Ramos (cell line): ENCODE data around the gene ELOVL6.

Experiments
- in situ Hi-C: fragments of 300-500 bp; cut with MboI; formaldehyde crosslinking; loops from one replicate; pipeline ENCODE4 v1.14.3; 2022; ENCODE audit warnings: low sequenced_read_pairs; ENCODE audit not compliant: unreplicated experiment

ELOVL6 gene

GRCh38 chr4:110130576-110131358 is 67.6 kb downstream of the ELOVL6 start:
- in situ Hi-C loops = no loop called here

GRCh38 chr4:110129544-110129943 is 68.9 kb downstream of the ELOVL6 start:
- in situ Hi-C loops = no loop called here

- in situ Hi-C loops = no loop called here
These were observed 69.9 kb downstream of the ELOVL6 start for GRCh38 chr4:110128472-110128919.

- in situ Hi-C loops = no loop called here
These were observed 70.4 kb downstream of the ELOVL6 start for GRCh38 chr4:110128029-110128428.

GRCh38 chr4:110124711-110125110 is 73.7 kb downstream of the ELOVL6 start:
- in situ Hi-C loops = no loop called here

- in situ Hi-C loops = no loop called here
These were observed 76.2 kb downstream of the ELOVL6 start for GRCh38 chr4:110122201-110122600.

- in situ Hi-C loops = no loop called here
These were observed 77.9 kb downstream of the ELOVL6 start for GRCh38 chr4:110120506-110120905.

GRCh38 chr4:110119880-110120279 is 78.5 kb downstream of the ELOVL6 start:
- in situ Hi-C loops = no loop called here

GRCh38 chr4:110119337-110119736 is 79.1 kb downstream of the ELOVL6 start:
- in situ Hi-C loops = no loop called here

- in situ Hi-C loops = no loop called here
These were observed 86.4 kb downstream of the ELOVL6 start for GRCh38 chr4:110112056-110112455.

- in situ Hi-C loops = no loop called here
These were observed 89.0 kb downstream of the ELOVL6 start for GRCh38 chr4:110109455-110109854.

- in situ Hi-C loops = no loop called here
These were observed 89.5 kb downstream of the ELOVL6 start for GRCh38 chr4:110108960-110109359.

GRCh38 chr4:110108422-110108821 is 90.0 kb downstream of the ELOVL6 start:
- in situ Hi-C loops = no loop called here

- in situ Hi-C loops = no loop called here
These were observed 90.5 kb downstream of the ELOVL6 start for GRCh38 chr4:110107866-110108265.

GRCh38 chr4:110106931-110107296 is 91.5 kb downstream of the ELOVL6 start:
- in situ Hi-C loops = no loop called here

GRCh38 chr4:110104661-110105060 is 93.8 kb downstream of the ELOVL6 start:
- in situ Hi-C loops = no loop called here

GRCh38 chr4:110099638-110100037 is 98.8 kb downstream of the ELOVL6 start:
- in situ Hi-C loops = no loop called here

- in situ Hi-C loops = no loop called here
These were observed 102.0 kb downstream of the ELOVL6 start for GRCh38 chr4:110096405-110096804.

- in situ Hi-C loops = no loop called here
These were observed 105.8 kb downstream of the ELOVL6 start for GRCh38 chr4:110092646-110093045.

GRCh38 chr4:110091434-110092140 is 106.8 kb downstream of the ELOVL6 start:
- in situ Hi-C loops = no loop called here

GRCh38 chr4:110088670-110089069 is 109.7 kb downstream of the ELOVL6 start:
- in situ Hi-C loops = no loop called here
